ENCODE measurements around the gene RAB10. TPM values are rescaled to one million over a fixed set of nuclear protein-coding genes. Genes with fewer than 3 reads are reported as not detected.

RAB10 gene
- total and polyA plus RNA-seq, 8 donors = 22.2 to 591 (median 71.7) TPM

- DNase-seq = no peak
- no peaks in the 10 kb centered on the region for H3K9me3 ChIP-seq
- no peak overlapping the region for H3K4me3 ChIP-seq
- peaks cover 6 to 51% (median 45%) of the 10 kb centered on the region in 4 donors for H3K36me3 ChIP-seq
- TF ChIP-seq POLR2A (IDR thresholded peaks at IDR 0.05) (no peak), CTCF (IDR thresholded peaks at IDR 0.05) (no peak), POLR2AphosphoS5 (IDR thresholded peaks at IDR 0.05) (no peak), EP300 (IDR thresholded peaks at IDR 0.05) (no peak)
- H3K27me3 ChIP-seq = no peaks in the 10 kb centered on the region
- peaks cover 0 to 16% (median 10%) of the 10 kb centered on the region in 4 donors for H3K4me1 ChIP-seq
- 91 to 100% (median 94%) methylated on average over 1 of the region's 1 CpG for WGBS, 5 donors
- intact Hi-C loops (cut with DNase I; ENCODE audit: low total_unique reads) = no loop called here
- H3K27ac ChIP-seq = no peak overlapping the region
These were observed 78.3 kb downstream of the RAB10 start for GRCh38 chr2:26112201-26112600.

GRCh38 chr2:26114151-26114550 is 80.3 kb downstream of the RAB10 start:
- 82 to 89% (median 84%) methylated on average over 2 of the region's 2 CpGs for WGBS, 5 donors
- no peaks in the 10 kb centered on the region for H3K9me3 ChIP-seq
- peaks cover 0 to 13% (median 3%) of the 10 kb centered on the region in 4 donors for H3K4me1 ChIP-seq
- no peak for DNase-seq
- no peak overlapping the region for H3K4me3 ChIP-seq
- H3K27me3 ChIP-seq = no peaks in the 10 kb centered on the region
- TF ChIP-seq POLR2AphosphoS5 (IDR thresholded peaks at IDR 0.05) (no peak), CTCF (IDR thresholded peaks at IDR 0.05) (no peak), POLR2A (IDR thresholded peaks at IDR 0.05) (no peak), EP300 (IDR thresholded peaks at IDR 0.05) (no peak)
- H3K27ac ChIP-seq = no peak overlapping the region
- intact Hi-C loops (cut with DNase I; ENCODE audit: low total_unique reads) = no loop called here
- H3K36me3 ChIP-seq = peaks cover 6 to 51% (median 45%) of the 10 kb centered on the region in 4 donors

GRCh38 chr2:26118682-26119081 is 84.8 kb downstream of the RAB10 start:
- intact Hi-C loops (cut with DNase I; ENCODE audit: low total_unique reads) = no loop called here
- WGBS, 5 donors = 67 to 94% (median 81%) methylated on average over 4 of the region's 4 CpGs
- peaks cover 0 to 12% (median 7%) of the 10 kb centered on the region in 4 donors for H3K36me3 ChIP-seq
- H3K27me3 ChIP-seq = no peaks in the 10 kb centered on the region
- peaks cover 0 to 21% (median 4%) of the 10 kb centered on the region in 4 donors for H3K4me1 ChIP-seq
- no peak overlapping the region for H3K4me3 ChIP-seq
- no peaks in the 10 kb centered on the region for H3K9me3 ChIP-seq
- DNase-seq = no peak
- TF ChIP-seq CTCF (IDR thresholded peaks at IDR 0.05) = no peak
- TF ChIP-seq EP300 (IDR thresholded peaks at IDR 0.05) = no peak
- no peak for TF ChIP-seq POLR2AphosphoS5 (IDR thresholded peaks at IDR 0.05)
- no peak for TF ChIP-seq POLR2A (IDR thresholded peaks at IDR 0.05)
- no peak overlapping the region for H3K27ac ChIP-seq

- TF ChIP-seq EP300 (IDR thresholded peaks at IDR 0.05) = no peak
- TF ChIP-seq POLR2A (IDR thresholded peaks at IDR 0.05) = no peak
- H3K4me3 ChIP-seq = no peak overlapping the region
- no peak overlapping the region for H3K27ac ChIP-seq
- WGBS, 5 donors = 96 to 100% (median 100%) methylated on average over 1 of the region's 1 CpG
- peaks cover 0 to 21% (median 4%) of the 10 kb centered on the region in 4 donors for H3K4me1 ChIP-seq
- intact Hi-C loops (cut with DNase I; ENCODE audit: low total_unique reads) = no loop called here
- no peaks in the 10 kb centered on the region for H3K27me3 ChIP-seq
- H3K36me3 ChIP-seq = peaks cover 0 to 9% (median 5%) of the 10 kb centered on the region in 4 donors
- H3K9me3 ChIP-seq = no peaks in the 10 kb centered on the region
- DNase-seq = no peak
These were observed 85.6 kb downstream of the RAB10 start for GRCh38 chr2:26119521-26119920.

- no peaks in the 10 kb centered on the region for H3K9me3 ChIP-seq
- 76 to 93% (median 80%) methylated on average over 3 of the region's 3 CpGs for WGBS, 5 donors
- no peak overlapping the region for H3K27ac ChIP-seq
- intact Hi-C loops (cut with DNase I; ENCODE audit: low total_unique reads) = no loop called here
- no peaks in the 10 kb centered on the region for H3K27me3 ChIP-seq
- no peak for DNase-seq
- H3K4me1 ChIP-seq = peaks cover 0 to 33% (median 8%) of the 10 kb centered on the region in 4 donors
- H3K36me3 ChIP-seq = peaks cover 0 to 6% (median under 1%) of the 10 kb centered on the region in 4 donors
- H3K4me3 ChIP-seq = no peak overlapping the region
- TF ChIP-seq CTCF (IDR thresholded peaks at IDR 0.05) (no peak), POLR2A (IDR thresholded peaks at IDR 0.05) (no peak), POLR2AphosphoS5 (IDR thresholded peaks at IDR 0.05) (no peak), EP300 (IDR thresholded peaks at IDR 0.05) (no peak)
These were observed 88.7 kb downstream of the RAB10 start for GRCh38 chr2:26122630-26123029.

Data from stomach (tissue), 9 donors.